HAP-1 (cell line): ENCODE data around the gene HCK.
A peak's percentile ranks its signal among the peaks of the same experiment; 100 is the strongest.

Source experiments
- DNase-seq, 2 experiments: peaks; one replicate each; pipeline ENCODE4 v3.0.0-alpha.2; 2016 to 2020; ENCODE audit warnings: low spot score in 2 of 2
- H3K27me3 ChIP-seq: fragments of 250-450 bp; sonication (Bioruptor Pico); 2 replicates; pipeline ENCODE4 v1.5.1; 2020; ENCODE audit warnings: low read depth, mild to moderate bottlenecking, moderate library complexity
- H3K36me3 ChIP-seq: fragments of 250-450 bp; sonication (Bioruptor Pico); replicated peaks from 2 replicates; pipeline ENCODE4 v1.5.1; 2020; ENCODE audit warnings: mild to moderate bottlenecking
- H3K4me1 ChIP-seq: fragments of 250-450 bp; sonication (Bioruptor Pico); 2 replicates; pipeline ENCODE4 v1.5.1; 2020; ENCODE audit warnings: mild to moderate bottlenecking
- H3K4me3 ChIP-seq: fragments of 250-450 bp; sonication (Bioruptor Pico); 2 replicates; pipeline ENCODE4 v1.5.1; 2020; ENCODE audit warnings: mild to moderate bottlenecking, moderate library complexity
- H3K9me3 ChIP-seq: fragments of 250-450 bp; sonication (Bioruptor Pico); 2 replicates; pipeline ENCODE4 v1.5.1; 2020; ENCODE audit warnings: mild to moderate bottlenecking, moderate library complexity
- in situ Hi-C: fragments of 300-500 bp; cut with MboI; formaldehyde crosslinking; loops from 3 replicates; pipeline ENCODE4 v1.14.3; 2020; ENCODE audit warnings: low sequenced_read_pairs, inconsistent platforms, mixed read lengths

HCK gene

DNA sequence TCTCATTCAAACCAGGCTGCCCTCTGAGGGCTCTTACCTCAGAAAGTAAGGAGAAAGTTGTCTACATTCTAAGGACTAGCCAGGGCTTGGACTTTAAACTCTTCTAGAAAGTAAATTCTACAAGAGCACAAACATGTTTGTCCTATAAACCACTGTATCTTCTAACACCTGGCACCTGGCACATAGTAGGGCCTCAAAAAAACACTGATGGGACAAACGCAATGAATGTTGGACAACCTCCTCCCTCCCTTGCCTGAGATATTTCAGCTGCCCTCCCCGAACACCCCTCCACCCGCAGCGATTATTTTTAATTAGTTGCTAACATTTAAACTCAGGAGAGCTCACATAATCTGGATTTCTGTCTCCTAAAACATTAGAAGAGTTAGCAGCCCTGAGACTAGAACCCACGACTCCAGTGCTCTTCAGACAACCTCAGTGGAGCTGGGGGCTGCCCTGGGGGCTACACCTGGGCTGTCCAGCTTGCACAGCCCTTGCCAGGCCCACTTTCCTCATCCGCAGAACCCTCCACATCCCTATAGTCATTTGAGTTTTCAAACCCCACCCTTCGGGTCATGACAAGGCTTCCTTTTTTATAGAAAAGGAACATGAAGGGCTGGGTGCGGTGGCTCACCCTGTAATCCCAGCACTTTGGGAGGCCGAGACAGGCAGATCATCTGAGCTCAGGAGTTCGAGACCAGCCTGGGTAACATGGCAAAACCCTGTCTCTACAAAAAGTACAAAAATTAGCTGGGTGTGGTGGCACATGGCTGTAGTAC, 4.9 kb downstream of the HCK start:
- Histone ChIP-seq H3K36me3 (no peaks in the 10 kb centered on the region), H3K4me3 (no peak overlapping the region), H3K4me1 (peaks cover 4% of the 10 kb centered on the region; the same call in 1 of the 2 replicates), H3K9me3 (no peaks in the 10 kb centered on the region), H3K27me3 (peaks cover 4% of the 10 kb centered on the region; the same call in 1 of the 2 replicates)
- in situ Hi-C loops = no loop called here
- no peak for DNase-seq

DNA sequence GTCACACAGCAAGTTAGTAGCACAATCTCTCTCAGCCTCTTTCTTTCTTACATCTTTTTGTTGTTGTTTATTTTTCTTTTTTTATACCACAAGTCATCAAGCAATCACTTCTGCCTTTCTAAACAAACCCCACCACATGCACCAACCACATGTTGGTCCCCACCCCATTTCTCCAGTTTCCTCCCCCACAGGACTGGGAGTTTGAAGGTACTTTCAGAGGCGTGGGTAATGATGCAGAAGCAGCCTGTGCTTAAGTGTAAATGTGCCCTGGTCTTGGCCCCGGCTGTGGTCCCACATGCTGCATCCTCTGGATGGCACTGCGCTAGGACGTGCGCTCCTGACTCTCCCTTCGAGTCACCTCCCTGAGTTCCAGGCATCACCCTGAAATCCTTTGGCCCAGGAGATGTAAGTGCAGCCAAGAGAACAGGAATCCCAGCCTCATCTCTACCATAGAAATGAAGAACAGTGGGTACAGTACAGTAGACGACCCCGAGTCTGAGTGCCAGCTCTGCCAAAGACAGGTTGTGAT, 5.7 kb downstream of the HCK start:
- H3K4me1 ChIP-seq = peaks cover 4% of the 10 kb centered on the region; the same call in 1 of the 2 replicates
- no peaks in the 10 kb centered on the region for H3K9me3 ChIP-seq
- no peaks in the 10 kb centered on the region for H3K36me3 ChIP-seq
- peaks cover 6% of the 10 kb centered on the region for H3K27me3 ChIP-seq
- H3K4me3 ChIP-seq = no peak overlapping the region
- in situ Hi-C loops = no loop called here
- DNase-seq = no peak

- no peak for DNase-seq
- H3K4me1 ChIP-seq = no peaks in the 10 kb centered on the region
- H3K4me3 ChIP-seq = no peak overlapping the region
- H3K9me3 ChIP-seq = no peaks in the 10 kb centered on the region
- peaks cover 6% of the 10 kb centered on the region for H3K27me3 ChIP-seq
- H3K36me3 ChIP-seq = no peaks in the 10 kb centered on the region
- in situ Hi-C loops = no loop called here
These were observed 7.1 kb downstream of the HCK start for GRCh38 chr20:32059189-32059588.

DNA sequence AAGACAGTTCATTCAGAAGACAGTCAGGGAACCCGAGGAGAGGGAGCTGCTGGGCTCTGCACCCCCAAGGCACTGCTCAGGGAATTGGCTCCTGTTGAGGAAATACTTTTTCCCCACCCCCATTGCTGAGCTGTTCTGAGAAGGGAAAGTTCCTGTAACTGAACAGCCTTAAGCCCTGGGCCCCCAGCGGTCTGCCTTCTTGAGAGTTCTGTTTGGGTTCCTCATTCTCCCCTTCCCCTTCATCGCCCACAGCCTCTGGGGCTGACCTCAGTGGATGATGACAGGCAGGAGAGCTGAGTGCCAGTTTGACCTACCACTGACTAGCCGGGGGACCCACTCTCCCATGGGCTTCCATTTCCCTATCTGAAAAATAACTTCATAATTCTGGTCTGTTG, 10.7 kb downstream of the HCK start:
- Histone ChIP-seq H3K36me3 (no peaks in the 10 kb centered on the region), H3K9me3 (no peaks in the 10 kb centered on the region), H3K27me3 (peaks cover 6% of the 10 kb centered on the region), H3K4me3 (no peak overlapping the region), H3K4me1 (peaks cover 10% of the 10 kb centered on the region)
- DNase-seq = no peak
- in situ Hi-C loops = no loop called here

GRCh38 chr20:32063695-32064094, 11.7 kb downstream of the HCK start:
- no peak for DNase-seq
- Histone ChIP-seq H3K9me3 (no peaks in the 10 kb centered on the region), H3K36me3 (no peaks in the 10 kb centered on the region), H3K4me1 (peaks cover 10% of the 10 kb centered on the region), H3K27me3 (peaks cover 5% of the 10 kb centered on the region), H3K4me3 (no peak overlapping the region)
- in situ Hi-C loops = no loop called here

GRCh38 chr20:32064667-32065066, 12.6 kb downstream of the HCK start:
- no peak for DNase-seq
- H3K36me3 ChIP-seq = no peaks in the 10 kb centered on the region
- H3K4me3 ChIP-seq = no peak overlapping the region
- H3K27me3 ChIP-seq = peaks cover 2% of the 10 kb centered on the region
- no peaks in the 10 kb centered on the region for H3K9me3 ChIP-seq
- in situ Hi-C loops = no loop called here
- peaks cover 10% of the 10 kb centered on the region for H3K4me1 ChIP-seq

- no peak overlapping the region for H3K4me3 ChIP-seq
- peaks cover 2% of the 10 kb centered on the region for H3K27me3 ChIP-seq
- H3K4me1 ChIP-seq = peaks cover 22% of the 10 kb centered on the region
- in situ Hi-C loops = no loop called here
- no peaks in the 10 kb centered on the region for H3K36me3 ChIP-seq
- no peaks in the 10 kb centered on the region for H3K9me3 ChIP-seq
- peak; percentile 60 to 75 for DNase-seq
These were observed 15.3 kb downstream of the HCK start for GRCh38 chr20:32067234-32067821.

GRCh38 chr20:32068174-32068573, 16.1 kb downstream of the HCK start:
- Histone ChIP-seq H3K9me3 (no peaks in the 10 kb centered on the region), H3K27me3 (no peaks in the 10 kb centered on the region), H3K36me3 (no peaks in the 10 kb centered on the region), H3K4me3 (no peak overlapping the region), H3K4me1 (peaks cover 27% of the 10 kb centered on the region)
- in situ Hi-C loops = no loop called here
- no peak for DNase-seq

DNA sequence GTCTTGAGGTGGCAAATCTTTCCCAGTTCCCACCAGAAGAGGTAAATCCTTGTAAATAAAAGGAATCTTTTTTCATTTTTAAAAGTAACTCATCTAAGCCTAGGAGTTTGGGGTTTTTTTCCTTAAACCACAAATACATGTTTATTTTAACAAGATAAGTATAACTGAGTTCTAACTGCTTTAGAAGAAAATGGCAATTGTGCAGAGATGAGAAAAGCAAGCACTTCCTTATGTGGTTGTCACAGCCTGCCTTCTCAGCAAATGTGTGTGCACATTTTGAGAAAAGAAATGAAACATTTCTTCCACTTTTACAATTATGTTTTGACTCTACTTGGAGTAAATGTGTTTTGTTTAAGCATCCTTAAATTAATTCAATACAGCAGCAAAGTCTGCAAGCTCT, 17.7 kb downstream of the HCK start:
- no peak overlapping the region for H3K4me3 ChIP-seq
- peaks cover 27% of the 10 kb centered on the region for H3K4me1 ChIP-seq
- no peaks in the 10 kb centered on the region for H3K36me3 ChIP-seq
- no peak for DNase-seq
- H3K9me3 ChIP-seq = no peaks in the 10 kb centered on the region
- H3K27me3 ChIP-seq = no peaks in the 10 kb centered on the region
- in situ Hi-C loops = no loop called here

- in situ Hi-C loops = no loop called here
- H3K4me3 ChIP-seq = no peak overlapping the region
- DNase-seq = no peak
- peaks cover 27% of the 10 kb centered on the region for H3K4me1 ChIP-seq
- no peaks in the 10 kb centered on the region for H3K9me3 ChIP-seq
- no peaks in the 10 kb centered on the region for H3K36me3 ChIP-seq
- H3K27me3 ChIP-seq = no peaks in the 10 kb centered on the region
These were observed 18.2 kb downstream of the HCK start for GRCh38 chr20:32070282-32070681.

GRCh38 chr20:32070690-32071213, 18.7 kb downstream of the HCK start:
- H3K4me3 ChIP-seq = no peak overlapping the region
- in situ Hi-C loops = no loop called here
- H3K4me1 ChIP-seq = peaks cover 27% of the 10 kb centered on the region
- DNase-seq = no peak
- H3K27me3 ChIP-seq = no peaks in the 10 kb centered on the region
- H3K9me3 ChIP-seq = no peaks in the 10 kb centered on the region
- H3K36me3 ChIP-seq = no peaks in the 10 kb centered on the region

- H3K27me3 ChIP-seq = no peaks in the 10 kb centered on the region
- no peaks in the 10 kb centered on the region for H3K36me3 ChIP-seq
- DNase-seq = peak in 1 of 2 experiments; percentile 62
- H3K9me3 ChIP-seq = no peaks in the 10 kb centered on the region
- no peak overlapping the region for H3K4me3 ChIP-seq
- in situ Hi-C loops = no loop called here
- H3K4me1 ChIP-seq = peaks cover 27% of the 10 kb centered on the region
These were observed 19.5 kb downstream of the HCK start for GRCh38 chr20:32071395-32072167.

DNA sequence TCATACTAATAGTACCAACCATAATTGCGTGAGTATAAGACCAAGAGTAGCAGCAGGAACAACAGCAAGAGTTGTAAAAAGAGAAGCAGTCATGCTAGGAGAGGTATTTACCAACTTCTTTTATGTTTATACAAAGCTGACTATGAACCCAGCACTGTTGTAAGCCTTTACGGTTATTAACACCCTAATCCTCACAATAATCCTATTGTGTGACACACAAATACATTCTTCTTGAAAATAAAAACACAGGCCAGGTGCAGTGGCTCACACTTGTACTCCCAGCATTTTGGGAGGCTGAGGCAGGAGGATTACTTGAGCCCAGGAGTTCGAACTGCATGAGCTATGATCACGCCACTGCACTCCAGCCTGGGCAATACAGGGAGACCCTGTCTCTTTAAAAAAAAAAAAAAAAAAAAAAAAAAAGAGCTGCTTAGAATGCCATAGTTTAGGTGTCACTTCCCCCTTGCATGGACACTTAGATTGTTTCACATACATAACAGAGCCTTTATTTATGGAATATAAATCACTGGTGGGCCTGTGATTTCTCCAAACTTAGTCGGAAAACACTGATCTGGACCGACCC, 20.2 kb downstream of the HCK start:
- Histone ChIP-seq H3K36me3 (no peaks in the 10 kb centered on the region), H3K4me3 (no peak overlapping the region), H3K9me3 (no peaks in the 10 kb centered on the region), H3K4me1 (peaks cover 21% of the 10 kb centered on the region), H3K27me3 (no peaks in the 10 kb centered on the region)
- DNase-seq = peak; percentile 84 to 98
- in situ Hi-C loops = no loop called here
